ENCODE data around the gene PTPMT1. TPM values are rescaled to one million over a fixed set of nuclear protein-coding genes. Genes with fewer than 3 reads are reported as not detected.

PTPMT1 gene
- total RNA-seq, 4 donors from 2014 or later, result 84.1 to 111 (median 90.1) TPM

GRCh38 chr11:47616726-47617416 is 51.5 kb downstream of the PTPMT1 start:
- DNase-seq (ENCODE audit: low spot score in 2 of 2), result peak; percentile 57 to 79
- no peak overlapping the region for H3K4me3 ChIP-seq (ENCODE audit: low read depth, poor library complexity, severe bottlenecking)
- WGBS, 2 donors, result 85 to 88% methylated on average over 10 of the region's 10 CpGs
- no peak for TF ChIP-seq POLR2A (IDR thresholded peaks at IDR 0.05)
- TF ChIP-seq, protein P1, sequence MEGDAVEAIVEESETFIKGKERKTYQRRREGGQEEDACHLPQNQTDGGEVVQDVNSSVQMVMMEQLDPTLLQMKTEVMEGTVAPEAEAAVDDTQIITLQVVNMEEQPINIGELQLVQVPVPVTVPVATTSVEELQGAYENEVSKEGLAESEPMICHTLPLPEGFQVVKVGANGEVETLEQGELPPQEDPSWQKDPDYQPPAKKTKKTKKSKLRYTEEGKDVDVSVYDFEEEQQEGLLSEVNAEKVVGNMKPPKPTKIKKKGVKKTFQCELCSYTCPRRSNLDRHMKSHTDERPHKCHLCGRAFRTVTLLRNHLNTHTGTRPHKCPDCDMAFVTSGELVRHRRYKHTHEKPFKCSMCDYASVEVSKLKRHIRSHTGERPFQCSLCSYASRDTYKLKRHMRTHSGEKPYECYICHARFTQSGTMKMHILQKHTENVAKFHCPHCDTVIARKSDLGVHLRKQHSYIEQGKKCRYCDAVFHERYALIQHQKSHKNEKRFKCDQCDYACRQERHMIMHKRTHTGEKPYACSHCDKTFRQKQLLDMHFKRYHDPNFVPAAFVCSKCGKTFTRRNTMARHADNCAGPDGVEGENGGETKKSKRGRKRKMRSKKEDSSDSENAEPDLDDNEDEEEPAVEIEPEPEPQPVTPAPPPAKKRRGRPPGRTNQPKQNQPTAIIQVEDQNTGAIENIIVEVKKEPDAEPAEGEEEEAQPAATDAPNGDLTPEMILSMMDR (IDR thresholded peaks at IDR 0.05), result peak in 1 of 3 donors; percentile 35
- intact Hi-C loops (cut with DNase I; ENCODE audit: low total_unique reads), result no loop called here

GRCh38 chr11:47617417-47617809 is 52.0 kb downstream of the PTPMT1 start:
- intact Hi-C loops (cut with DNase I; ENCODE audit: low total_unique reads), result no loop called here
- no peak for DNase-seq (ENCODE audit: low spot score in 2 of 2)

GRCh38 chr11:47620836-47621378 is 55.5 kb downstream of the PTPMT1 start:
- DNase-seq (ENCODE audit: low spot score in 2 of 2), result no peak
- no peak overlapping the region for H3K4me3 ChIP-seq (ENCODE audit: low read depth, poor library complexity, severe bottlenecking)
- intact Hi-C loops (cut with DNase I; ENCODE audit: low total_unique reads), result no loop called here
- 86 to 91% methylated on average over 2 of the region's 2 CpGs for WGBS, 2 donors
- no peak for TF ChIP-seq POLR2A (IDR thresholded peaks at IDR 0.05)
- TF ChIP-seq, protein P1 (IDR thresholded peaks at IDR 0.05), result no peak

More at GRCh38 chr11:47617417-47617809, 52.0 kb downstream of the PTPMT1 start:
- no peak for TF ChIP-seq POLR2A (IDR thresholded peaks at IDR 0.05)
- TF ChIP-seq, protein P1 (IDR thresholded peaks at IDR 0.05), result no peak
- no peak overlapping the region for H3K4me3 ChIP-seq (ENCODE audit: low read depth, poor library complexity, severe bottlenecking)
- WGBS, 2 donors, result 26 to 31% methylated on average over 3 of the region's 3 CpGs

Other genes starting within 250 kb of the PTPMT1 start
- gene MYBPC3, start 212.9 kb upstream of the PTPMT1 start, total RNA-seq, result not detected
- 10 to 100 TPM in 2 of 4 donors, 1 to 10 TPM in 2; 7.7 to 13.4 (median 10.6) TPM for gene SPI1, start 187.1 kb upstream of the PTPMT1 start, total RNA-seq
- 10 to 100 TPM; 22.9 to 59.2 (median 46.4) TPM for gene SLC39A13, start 157.0 kb upstream of the PTPMT1 start, total RNA-seq
- gene PSMC3, start 139.2 kb upstream of the PTPMT1 start, total RNA-seq, result 100 to 1,000 TPM in 3 of 4 donors, 10 to 100 TPM in 1; 81.0 to 164 (median 118) TPM
- gene RAPSN, start 116.5 kb upstream of the PTPMT1 start, total RNA-seq, result under 1 TPM in 1 of 4 donors, not detected in 3; 0.49 TPM
- 10 to 100 TPM; 58.1 to 87.1 (median 78.5) TPM for gene CELF1, start 12.5 kb upstream of the PTPMT1 start, total RNA-seq
- 10 to 100 TPM; 19.4 to 28.6 (median 24.9) TPM for gene KBTBD4, start 13.4 kb downstream of the PTPMT1 start, total RNA-seq
- 100 to 1,000 TPM in 1 of 4 donors, 10 to 100 TPM in 3; 46.9 to 104 (median 67.7) TPM for gene NDUFS3, start 13.5 kb downstream of the PTPMT1 start, total RNA-seq
- 1 to 10 TPM in 2 of 4 donors, under 1 TPM in 1, not detected in 1; 0.46 to 6.3 (median 1.4) TPM for gene FAM180B, start 21.1 kb downstream of the PTPMT1 start, total RNA-seq
- gene C1QTNF4, start 28.8 kb downstream of the PTPMT1 start, total RNA-seq, result 1 to 10 TPM in 2 of 4 donors, under 1 TPM in 2; 0.30 to 3.5 (median 1.3) TPM
- 10 to 100 TPM; 24.1 to 64.6 (median 40.6) TPM for gene MTCH2, start 77.0 kb downstream of the PTPMT1 start, total RNA-seq
- gene AGBL2, start 149.8 kb downstream of the PTPMT1 start, total RNA-seq, result under 1 TPM in 2 of 4 donors, not detected in 2; 0.17 to 0.65 TPM
- 100 to 1,000 TPM in 3 of 4 donors, 10 to 100 TPM in 1; 96.1 to 302 (median 120) TPM for gene FNBP4, start 201.7 kb downstream of the PTPMT1 start, total RNA-seq